Neural cell (in vitro differentiated cells): ENCODE data around the gene GMPR. TPM values are rescaled to one million over a fixed set of nuclear protein-coding genes. Genes with fewer than 3 reads are reported as not detected.
"Not testable (repeated sequence)": the region's sequence is repeated elsewhere in the genome, so short reads cannot be mapped to it uniquely, and the experiment has no call there.

Experiments used
- H2AFZ ChIP-seq: fragments of 200-600, 300-800 bp; sonication (generic), shearing (Covaris generic); 2 replicates; pipeline ENCODE4 v1.6.0; 2014; ENCODE audit warnings: low read depth, mild to moderate bottlenecking, antibody characterized with exemption, low read length, moderate library complexity
- H3F3A ChIP-seq: fragments of 200-600 bp; shearing (Covaris generic); 2 replicates; pipeline ENCODE4 v1.6.1; 2016; ENCODE audit warnings: mild to moderate bottlenecking, moderate library complexity, mixed read lengths, antibody characterized with exemption, low read length; ENCODE audit not compliant: insufficient read depth, poor library complexity, severe bottlenecking
- H3K27ac ChIP-seq: fragments of 200-600, 300-800 bp; sonication (generic), shearing (Covaris generic); 2 replicates; pipeline ENCODE4 v1.5.1; 2014; ENCODE audit warnings: mild to moderate bottlenecking, low read length, moderate library complexity
- H3K27me3 ChIP-seq: fragments of 300-800, 200-600 bp; sonication (generic), shearing (Covaris generic); 2 replicates; pipeline ENCODE4 v1.6.0; 2014; ENCODE audit warnings: mild to moderate bottlenecking, low read depth, low read length, moderate library complexity; ENCODE audit not compliant: insufficient read depth
- H3K36me3 ChIP-seq: fragments of 300-800, 200-600 bp; sonication (generic), shearing (Covaris generic); 2 replicates; pipeline ENCODE4 v1.5.1; 2014; ENCODE audit warnings: mild to moderate bottlenecking, antibody characterized with exemption, low read length, moderate library complexity; ENCODE audit not compliant: insufficient read depth
- H3K4me2 ChIP-seq: fragments of 300-800, 200-600 bp; sonication (generic), shearing (Covaris generic); 2 replicates; pipeline ENCODE4 v1.6.0; 2014; ENCODE audit warnings: mild to moderate bottlenecking, low read length
- H3K4me3 ChIP-seq: fragments of 300-800, 200-600 bp; sonication (generic), shearing (Covaris generic); 2 replicates; pipeline ENCODE4 v1.5.1; 2014; ENCODE audit warnings: mild to moderate bottlenecking, low read length, moderate library complexity
- H3K79me2 ChIP-seq: fragments of 200-600 bp; shearing (Covaris generic); replicated peaks from 2 replicates; pipeline ENCODE4 v1.6.0; 2014; ENCODE audit warnings: mild to moderate bottlenecking, low read length, moderate library complexity; ENCODE audit not compliant: insufficient read depth
- H3K9ac ChIP-seq: fragments of 300-800, 200-600 bp; sonication (generic), shearing (Covaris generic); 2 replicates; pipeline ENCODE4 v1.6.1; 2016; ENCODE audit warnings: mild to moderate bottlenecking, low read length, mixed read lengths
- H3K9me2 ChIP-seq: fragments of 200-600 bp; shearing (Covaris generic); 2 replicates; pipeline ENCODE4 v1.6.1; 2016; ENCODE audit warnings: mild to moderate bottlenecking, low read length, mixed read lengths; ENCODE audit not compliant: insufficient read depth
- H3K9me3 ChIP-seq: fragments of 200-600, 300-800 bp; sonication (generic), shearing (Covaris generic); 2 replicates; pipeline ENCODE4 v1.6.1; 2016; ENCODE audit warnings: mild to moderate bottlenecking, mixed run types, low read length, moderate library complexity, mixed read lengths
- H4K20me1 ChIP-seq: fragments of 200-600 bp; shearing (Covaris generic); 2 replicates; pipeline ENCODE4 v1.6.1; 2016; ENCODE audit warnings: mild to moderate bottlenecking, mixed run types; ENCODE audit not compliant: insufficient read depth
- CTCF ChIP-seq: fragments of 450-650 bp; IDR thresholded peaks from 2 replicates; pipeline ENCODE4 v1.5.1; 2014; ENCODE audit warnings: antibody characterized with exemption, mild to moderate bottlenecking, moderate library complexity; ENCODE audit not compliant: poor library complexity, severe bottlenecking
- EP300 ChIP-seq: fragments of 450-650 bp; conservative IDR thresholded peaks from 2 replicates; pipeline ENCODE4 v1.6.1; 2014; ENCODE audit warnings: antibody characterized with exemption, mild to moderate bottlenecking, moderate library complexity; ENCODE audit not compliant: poor library complexity, severe bottlenecking
- EZH2 ChIP-seq: fragments of 200-600, 300-800 bp; shearing (Covaris generic), sonication (generic); IDR thresholded peaks from 2 replicates; pipeline ENCODE4 v1.6.1; 2014; ENCODE audit warnings: antibody characterized with exemption, low read length, borderline replicate concordance, mild to moderate bottlenecking; ENCODE audit not compliant: insufficient read depth, poor library complexity, severe bottlenecking
- MXI1 ChIP-seq: fragments of 450-650 bp; conservative IDR thresholded peaks from 2 replicates; pipeline ENCODE4 v1.6.1; 2014; ENCODE audit warnings: antibody characterized with exemption, mild to moderate bottlenecking; ENCODE audit not compliant: poor library complexity, severe bottlenecking
- POLR2AphosphoS5 ChIP-seq: IDR thresholded peaks from 2 replicates; pipeline ENCODE4 v1.6.1; 2012
- RAD21 ChIP-seq: fragments of 450-650 bp; conservative IDR thresholded peaks from 2 replicates; pipeline ENCODE4 v1.6.1; 2014; ENCODE audit warnings: antibody characterized with exemption, mild to moderate bottlenecking, moderate library complexity
- SMC3 ChIP-seq: fragments of 450-650 bp; conservative IDR thresholded peaks from 2 replicates; pipeline ENCODE4 v1.6.1; 2014; ENCODE audit warnings: antibody characterized with exemption, mild to moderate bottlenecking, moderate library complexity; ENCODE audit not compliant: poor library complexity
- TAF1 ChIP-seq: IDR thresholded peaks from 2 replicates; pipeline ENCODE4 v1.6.1; 2012; ENCODE audit warnings: low read depth
- polyA plus RNA-seq: library from polyadenylated mRNA; depleted of rRNA; stranded (reverse); fragments of >200 nt; gene quantifications from 2 replicates; pipeline ENCODE4 v1.2.3, GENCODE V29; 2014
- TF ChIP-seq, protein P1 (sequence below): IDR thresholded peaks from 2 replicates; pipeline ENCODE4 v1.6.1; 2012; ENCODE audit warnings: borderline replicate concordance

GMPR gene
- polyA plus RNA-seq, 1 donor from 2014 or later, result not detected

GRCh38 chr6:16267428-16268263 lies 29.3 kb downstream of the GMPR start:
- no peaks in the 10 kb centered on the region for H3K79me2 ChIP-seq
- no peak overlapping the region for H3K27ac ChIP-seq
- no peak overlapping the region for H3K4me2 ChIP-seq
- no peaks in the 10 kb centered on the region for H3F3A ChIP-seq
- no peaks in the 10 kb centered on the region for H4K20me1 ChIP-seq
- H2AFZ ChIP-seq, result no peak overlapping the region
- H3K27me3 ChIP-seq, result no peaks in the 10 kb centered on the region
- H3K9me3 ChIP-seq, result no peaks in the 10 kb centered on the region
- H3K9ac ChIP-seq, result no peak overlapping the region
- TF ChIP-seq EZH2 (no peak), RAD21 (no peak), TAF1 (no peak), POLR2AphosphoS5 (no peak), CTCF (no peak), SMC3 (no peak), EP300 (no peak), MXI1 (no peak)
- TF ChIP-seq, protein P1, sequence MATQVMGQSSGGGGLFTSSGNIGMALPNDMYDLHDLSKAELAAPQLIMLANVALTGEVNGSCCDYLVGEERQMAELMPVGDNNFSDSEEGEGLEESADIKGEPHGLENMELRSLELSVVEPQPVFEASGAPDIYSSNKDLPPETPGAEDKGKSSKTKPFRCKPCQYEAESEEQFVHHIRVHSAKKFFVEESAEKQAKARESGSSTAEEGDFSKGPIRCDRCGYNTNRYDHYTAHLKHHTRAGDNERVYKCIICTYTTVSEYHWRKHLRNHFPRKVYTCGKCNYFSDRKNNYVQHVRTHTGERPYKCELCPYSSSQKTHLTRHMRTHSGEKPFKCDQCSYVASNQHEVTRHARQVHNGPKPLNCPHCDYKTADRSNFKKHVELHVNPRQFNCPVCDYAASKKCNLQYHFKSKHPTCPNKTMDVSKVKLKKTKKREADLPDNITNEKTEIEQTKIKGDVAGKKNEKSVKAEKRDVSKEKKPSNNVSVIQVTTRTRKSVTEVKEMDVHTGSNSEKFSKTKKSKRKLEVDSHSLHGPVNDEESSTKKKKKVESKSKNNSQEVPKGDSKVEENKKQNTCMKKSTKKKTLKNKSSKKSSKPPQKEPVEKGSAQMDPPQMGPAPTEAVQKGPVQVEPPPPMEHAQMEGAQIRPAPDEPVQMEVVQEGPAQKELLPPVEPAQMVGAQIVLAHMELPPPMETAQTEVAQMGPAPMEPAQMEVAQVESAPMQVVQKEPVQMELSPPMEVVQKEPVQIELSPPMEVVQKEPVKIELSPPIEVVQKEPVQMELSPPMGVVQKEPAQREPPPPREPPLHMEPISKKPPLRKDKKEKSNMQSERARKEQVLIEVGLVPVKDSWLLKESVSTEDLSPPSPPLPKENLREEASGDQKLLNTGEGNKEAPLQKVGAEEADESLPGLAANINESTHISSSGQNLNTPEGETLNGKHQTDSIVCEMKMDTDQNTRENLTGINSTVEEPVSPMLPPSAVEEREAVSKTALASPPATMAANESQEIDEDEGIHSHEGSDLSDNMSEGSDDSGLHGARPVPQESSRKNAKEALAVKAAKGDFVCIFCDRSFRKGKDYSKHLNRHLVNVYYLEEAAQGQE, result no peak
- no peaks in the 10 kb centered on the region for H3K9me2 ChIP-seq
- H3K36me3 ChIP-seq, result no peaks in the 10 kb centered on the region
- no peak overlapping the region for H3K4me3 ChIP-seq

DNA sequence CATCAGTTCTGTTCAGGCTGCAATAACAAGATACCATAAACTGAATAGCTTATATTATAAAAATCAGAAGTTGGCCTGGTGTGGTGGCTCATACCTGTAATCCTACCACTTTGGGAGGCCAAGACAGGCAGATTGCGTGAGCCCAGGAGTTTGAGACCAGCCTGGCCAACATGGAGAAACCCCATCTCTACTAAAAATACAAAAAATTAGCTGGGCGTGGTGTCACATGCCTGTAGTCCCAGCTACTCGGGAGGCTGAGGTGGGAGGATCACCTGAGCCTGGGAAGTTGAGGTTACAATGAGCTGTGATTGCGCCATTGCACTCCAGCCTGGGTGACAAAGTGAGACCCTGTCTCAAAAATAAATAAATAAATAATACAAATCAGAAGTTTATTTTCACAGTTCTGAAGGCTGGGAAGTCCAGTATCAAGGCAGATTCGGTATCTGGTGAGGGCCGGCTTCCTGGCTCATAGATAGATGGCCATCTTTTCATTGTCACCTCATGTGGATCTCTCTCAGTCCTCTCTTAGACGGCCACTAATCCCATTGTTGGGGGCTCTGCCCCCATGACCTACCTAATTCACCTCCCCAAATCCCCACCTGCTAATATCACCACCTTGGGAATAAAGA lies 31.2 kb downstream of the GMPR start:
- not testable (repeated sequence) for H3K9me3 ChIP-seq, H3K27me3 ChIP-seq, H3K79me2 ChIP-seq, H3F3A ChIP-seq, H3K27ac ChIP-seq, H4K20me1 ChIP-seq, H3K4me2 ChIP-seq, H3K36me3 ChIP-seq, H3K9me2 ChIP-seq, H2AFZ ChIP-seq, H3K4me3 ChIP-seq, H3K9ac ChIP-seq
